Sigmoid colon (tissue), 4 donors: Measurements from ENCODE around the gene MYO7B.

Experiments used
- EP300 ChIP-seq, 4 donors: sonication (generic); formaldehyde crosslinking; IDR thresholded peaks; one replicate each; pipeline ENCODE4 v1.6.1; 2017; ENCODE audit warnings: antibody characterized with exemption in 4 of 4
- POLR2A ChIP-seq, 2 donors: fragments of 450-650 bp; IDR thresholded peaks; one replicate each; pipeline ENCODE4 v1.6.1; 2016; ENCODE audit warnings: antibody characterized with exemption in 2 of 2, mild to moderate bottlenecking in 2 of 2, moderate library complexity in 2 of 2
- POLR2AphosphoS5 ChIP-seq, 4 donors: sonication (generic); formaldehyde crosslinking; IDR thresholded peaks; one replicate each; pipeline ENCODE4 v1.6.1; 2017; ENCODE audit warnings: antibody characterized with exemption in 4 of 4
- TF ChIP-seq, protein P1 (sequence below), 4 experiments: fragments of 450-650 bp in 3 of 4; fragments of 200-600 bp in 1 of 4; IDR thresholded peaks; one replicate each; pipeline ENCODE4 v1.5.1; 2016 to 2019; ENCODE audit warnings: antibody characterized with exemption in 4 of 4, mild to moderate bottlenecking in 3 of 4, moderate library complexity in 2 of 4

DNA sequence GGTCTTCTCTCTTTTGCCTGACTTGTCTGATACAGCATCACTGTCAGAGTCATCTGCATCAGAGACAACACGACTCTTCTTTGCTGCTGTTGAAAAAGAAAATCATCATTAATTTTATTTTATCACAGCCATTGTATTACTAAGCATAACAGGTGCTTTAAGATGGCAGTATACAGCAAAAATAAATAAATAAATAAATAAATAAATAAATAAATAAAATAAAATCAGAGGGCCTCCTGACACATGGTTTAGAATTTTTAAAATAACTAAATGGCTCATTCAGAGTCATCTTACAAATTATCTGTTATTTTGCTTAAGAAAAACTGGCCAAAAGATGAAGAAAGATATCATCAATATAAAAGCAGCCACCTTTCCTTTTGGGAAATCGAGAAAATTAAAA is 32.0 kb upstream of the MYO7B start:
- TF ChIP-seq, protein P1, sequence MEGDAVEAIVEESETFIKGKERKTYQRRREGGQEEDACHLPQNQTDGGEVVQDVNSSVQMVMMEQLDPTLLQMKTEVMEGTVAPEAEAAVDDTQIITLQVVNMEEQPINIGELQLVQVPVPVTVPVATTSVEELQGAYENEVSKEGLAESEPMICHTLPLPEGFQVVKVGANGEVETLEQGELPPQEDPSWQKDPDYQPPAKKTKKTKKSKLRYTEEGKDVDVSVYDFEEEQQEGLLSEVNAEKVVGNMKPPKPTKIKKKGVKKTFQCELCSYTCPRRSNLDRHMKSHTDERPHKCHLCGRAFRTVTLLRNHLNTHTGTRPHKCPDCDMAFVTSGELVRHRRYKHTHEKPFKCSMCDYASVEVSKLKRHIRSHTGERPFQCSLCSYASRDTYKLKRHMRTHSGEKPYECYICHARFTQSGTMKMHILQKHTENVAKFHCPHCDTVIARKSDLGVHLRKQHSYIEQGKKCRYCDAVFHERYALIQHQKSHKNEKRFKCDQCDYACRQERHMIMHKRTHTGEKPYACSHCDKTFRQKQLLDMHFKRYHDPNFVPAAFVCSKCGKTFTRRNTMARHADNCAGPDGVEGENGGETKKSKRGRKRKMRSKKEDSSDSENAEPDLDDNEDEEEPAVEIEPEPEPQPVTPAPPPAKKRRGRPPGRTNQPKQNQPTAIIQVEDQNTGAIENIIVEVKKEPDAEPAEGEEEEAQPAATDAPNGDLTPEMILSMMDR (IDR thresholded peaks at IDR 0.05): no peak
- TF ChIP-seq POLR2A (IDR thresholded peaks at IDR 0.05) (no peak), POLR2AphosphoS5 (IDR thresholded peaks at IDR 0.05) (no peak), EP300 (IDR thresholded peaks at IDR 0.05) (no peak)
